H1 (cell line): ENCODE measurements around the gene KANSL1. TPM values are rescaled to one million over a fixed set of nuclear protein-coding genes. Genes with fewer than 3 reads are reported as not detected.
A peak's percentile ranks its signal among the peaks of the same experiment; 100 is the strongest.

Source experiments
- E2F6 ChIP-seq: IDR thresholded peaks from 2 replicates; pipeline ENCODE4 v1.6.1; 2012; ENCODE audit warnings: inconsistent platforms
- KDM5A ChIP-seq: fragments of 200-600 bp; IDR thresholded peaks from 2 replicates; pipeline ENCODE4 v1.7.1; 2012; ENCODE audit warnings: mild to moderate bottlenecking, low read length, inconsistent platforms, mixed read lengths
- polyA plus RNA-seq, 7 experiments: library from polyadenylated mRNA; depleted of rRNA in 3 of 7; stranded (reverse) in 5 of 7; unstranded in 2 of 7; fragments of >200 nt in 5 of 7; fragments of 200-250 nt in 2 of 7; gene quantifications; 1 replicate in 5 of 7; 2 replicates in 1 of 7; 4 replicates in 1 of 7; pipeline versions ENCODE4 v1.2.1 to v1.2.3, GENCODE V29; 2011 to 2013; ENCODE audit warnings: missing spikeins in 2 of 7, mixed read lengths in 2 of 7
- total RNA-seq: library from RNA; stranded (reverse); fragmentation: NEBNext Ultra II Directional; extraction: Animal tissue kit (Norgen Biotek cat#: 25700); gene quantifications from 2 replicates; pipeline ENCODE4 v1.2.1, GENCODE V29; 2021

KANSL1 gene
- total and polyA plus RNA-seq, 2 of the 8 experiments (the other 6 are each of a cell fraction or from before 2014, with no cell fraction given), result 34.0 to 128 TPM

- TF ChIP-seq E2F6 (peak; percentile 21; the same call in 1 of the 2 replicates), KDM5A (0 out of 2 replicates have a peak, but pooled peaks have one; percentile 29)
These were observed 634 bp downstream of the KANSL1 start (continued) for GRCh38 chr17:46192439-46193150.
